Effector memory CD8-positive, alpha-beta T cell (primary cell): ENCODE results near the gene OR4C45.
"Not testable (repeated sequence)": the region's sequence is repeated elsewhere in the genome, so short reads cannot be mapped to it uniquely, and the experiment has no call there.

Experiments
- ATAC-seq: fragments of 150-1000 bp; cut with Tn5 transposase; replicated peaks from 2 replicates; pipeline ENCODE4 v1.10.0; 2021; ENCODE audit warnings: mild to moderate bottlenecking, moderate library complexity
- DNase-seq, 3 experiments: peaks; one replicate each; pipeline ENCODE4 v3.0.0; 2021
- H3K27ac Mint-ChIP-seq, 2 donors: one replicate each; pipeline ENCODE4 v1.8.0; 2022; ENCODE audit warnings: mild to moderate bottlenecking in 2 of 2, mixed read lengths in 2 of 2, moderate library complexity in 2 of 2
- H3K27me3 Mint-ChIP-seq, 2 donors: one replicate each; pipeline ENCODE4 v1.8.0; 2022; ENCODE audit warnings: mixed read lengths in 2 of 2
- H3K36me3 Mint-ChIP-seq: one replicate; pipeline ENCODE4 v1.8.0; 2022; ENCODE audit warnings: mild to moderate bottlenecking, moderate library complexity, mixed read lengths; ENCODE audit not compliant: insufficient read depth
- H3K4me1 Mint-ChIP-seq, 2 donors: one replicate each; pipeline ENCODE4 v1.8.0; 2022; ENCODE audit warnings: low read depth in 2 of 2, mixed read lengths in 2 of 2
- H3K4me3 Mint-ChIP-seq, 2 donors: one replicate each; pipeline ENCODE4 v1.8.0; 2022; ENCODE audit warnings: mild to moderate bottlenecking in 2 of 2, mixed read lengths in 2 of 2, moderate library complexity in 2 of 2
- H3K9me3 Mint-ChIP-seq, 2 donors: one replicate each; pipeline ENCODE4 v1.8.0; 2022; ENCODE audit warnings: mixed read lengths in 2 of 2

The OR4C45 gene

GRCh38 chr11:50077526-50077925 lies 44.9 kb downstream of the OR4C45 start:
- Mint-ChIP-seq H3K4me3 (no peak overlapping the region), H3K9me3 (peaks cover 29 to 54% of the 10 kb centered on the region in 2 donors), H3K36me3 (peaks cover 2% of the 10 kb centered on the region), H3K27ac (no peak overlapping the region), H3K27me3 (no peaks in the 10 kb centered on the region), H3K4me1 (no peaks in the 10 kb centered on the region)
- ATAC-seq (no peak), DNase-seq (no peak)

GRCh38 chr11:50078001-50078400 lies 45.3 kb downstream of the OR4C45 start:
- Mint-ChIP-seq H3K4me1 (no peaks in the 10 kb centered on the region), H3K27ac (no peak overlapping the region), H3K36me3 (peaks cover under 1% of the 10 kb centered on the region), H3K4me3 (no peak overlapping the region), H3K9me3 (peaks cover 29 to 53% of the 10 kb centered on the region in 2 donors), H3K27me3 (no peaks in the 10 kb centered on the region)
- ATAC-seq (no peak), DNase-seq (no peak)

- not testable (repeated sequence) for H3K4me1 Mint-ChIP-seq, H3K27me3 Mint-ChIP-seq, H3K36me3 Mint-ChIP-seq, DNase-seq, ATAC-seq, H3K27ac Mint-ChIP-seq, H3K4me3 Mint-ChIP-seq
- H3K9me3 Mint-ChIP-seq, result peaks cover 32 to 44% of the 10 kb centered on the region in 2 donors
These were observed 46.3 kb downstream of the OR4C45 start for GRCh38 chr11:50078946-50079345.

GRCh38 chr11:50080256-50080655 lies 47.6 kb downstream of the OR4C45 start:
- DNase-seq (no peak), ATAC-seq (no peak)
- Mint-ChIP-seq H3K9me3 (peaks cover 28 to 31% of the 10 kb centered on the region in 2 donors), H3K27me3 (no peaks in the 10 kb centered on the region), H3K4me3 (no peak overlapping the region), H3K36me3 (no peaks in the 10 kb centered on the region), H3K4me1 (no peaks in the 10 kb centered on the region), H3K27ac (no peak overlapping the region)
